GM21447 (cell line): ENCODE results near the gene ADAMTS5.

Experiments
- ATAC-seq: cut with Tn5 transposase; IDR thresholded peaks from one replicate; pipeline ENCODE4 v1.9.1; 2021; ENCODE audit not compliant: unreplicated experiment

ADAMTS5 gene

DNA sequence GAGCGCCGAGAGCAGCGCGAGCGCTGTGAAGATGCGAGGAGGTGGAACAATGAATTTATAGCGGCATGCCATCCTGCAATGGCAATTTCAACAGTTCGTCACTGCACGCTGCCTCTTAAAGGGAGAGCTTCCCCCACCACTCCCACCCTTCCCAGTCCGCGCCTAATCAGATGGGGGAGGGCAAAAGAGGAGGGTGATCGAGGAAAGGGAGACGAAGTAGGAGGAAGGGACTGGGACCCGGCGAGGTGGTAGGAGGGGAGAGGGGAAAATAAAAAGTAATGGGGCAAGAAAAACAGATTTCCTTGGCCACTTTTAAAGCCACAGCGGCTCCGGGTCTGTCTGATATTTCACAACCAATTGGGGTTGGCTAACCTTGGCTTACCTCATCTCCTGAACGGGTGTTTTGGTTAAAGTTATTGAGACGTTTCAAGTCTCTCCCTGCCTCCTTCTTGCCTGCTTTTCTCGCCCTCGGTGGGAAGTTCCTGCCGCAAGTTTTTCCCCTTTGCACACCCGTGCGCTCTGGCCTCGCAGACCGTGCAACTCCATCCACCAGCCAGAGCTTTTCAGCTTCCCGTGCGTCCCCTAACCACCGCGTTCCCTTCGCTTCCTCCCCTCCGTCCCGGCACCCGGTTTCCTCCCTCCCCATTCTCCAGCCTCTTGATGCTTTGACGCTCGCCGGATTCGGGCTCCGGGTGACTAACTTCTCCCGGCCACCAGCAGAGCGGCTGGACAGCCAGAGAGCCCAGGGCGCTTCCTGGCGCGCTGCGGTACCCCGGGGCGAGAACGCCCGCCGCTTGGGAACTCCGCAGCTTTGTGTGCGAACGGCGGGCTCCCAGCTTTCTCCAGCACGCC, at the start of gene ADAMTS5:
TSS of gene ADAMTS5 (minus strand) at position 27 of the 852 bp plus-strand sequence. CDS start 697 bp downstream, outside the sequence.
- ATAC-seq, result no peak

DNA sequence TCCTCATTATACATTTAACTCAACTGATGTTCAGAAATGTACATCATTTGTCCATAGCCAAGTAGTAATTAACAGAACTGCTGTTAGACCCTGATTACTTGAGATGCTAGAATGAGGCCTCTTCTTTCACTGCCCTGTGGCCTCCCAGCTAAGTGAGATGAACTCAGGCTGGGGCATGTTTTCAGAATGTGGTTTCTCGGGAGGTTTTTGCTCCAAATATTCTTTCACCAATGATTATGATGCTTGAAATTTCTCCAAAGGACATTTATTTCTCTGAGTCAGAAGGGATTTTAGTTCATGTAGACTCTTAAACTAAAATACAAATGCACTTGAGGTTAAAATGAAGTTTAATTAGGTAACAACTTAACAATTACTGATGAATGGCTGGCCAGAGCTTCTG, 34.6 kb upstream of the ADAMTS5 start:
- ATAC-seq, result no peak

DNA sequence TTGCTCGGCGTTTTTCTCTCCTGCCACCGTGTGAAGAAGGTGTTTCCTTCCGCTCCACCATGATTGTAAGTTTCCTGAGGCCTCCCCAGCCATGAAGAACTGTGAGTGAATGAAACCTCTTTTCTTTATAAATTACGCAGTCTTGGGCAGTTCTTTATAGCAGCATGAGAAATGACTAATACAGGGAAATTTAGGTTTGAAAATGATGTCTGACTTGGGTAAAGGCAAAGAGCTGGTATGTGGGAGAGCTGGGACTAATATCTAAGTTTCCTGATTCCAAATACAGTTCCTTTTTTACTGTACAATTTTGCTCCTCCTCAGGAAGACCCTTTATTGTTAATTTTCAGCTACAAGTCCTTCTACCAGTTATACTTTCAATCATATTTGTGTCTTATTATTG, 16.7 kb upstream of the ADAMTS5 start:
- ATAC-seq, result no peak

DNA sequence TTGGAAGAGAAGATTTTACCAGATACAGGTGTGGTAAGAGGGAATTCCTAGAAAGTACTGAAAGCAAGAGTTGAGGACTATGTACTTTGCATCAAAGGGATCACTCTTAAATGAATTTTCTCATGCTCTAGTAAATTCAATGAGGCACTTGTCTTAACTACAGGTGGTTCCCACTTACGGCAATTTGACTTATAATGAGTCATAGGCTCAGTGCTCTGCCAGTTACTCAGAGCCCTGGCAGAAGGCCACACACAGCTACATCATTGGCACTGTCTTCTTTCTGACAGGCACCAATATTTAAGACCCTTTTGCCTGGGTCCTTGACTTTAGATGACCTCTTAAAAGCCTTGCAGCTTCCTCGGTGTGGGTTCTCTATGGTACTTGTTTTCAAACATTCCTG, 15.9 kb upstream of the ADAMTS5 start:
- no peak for ATAC-seq

DNA sequence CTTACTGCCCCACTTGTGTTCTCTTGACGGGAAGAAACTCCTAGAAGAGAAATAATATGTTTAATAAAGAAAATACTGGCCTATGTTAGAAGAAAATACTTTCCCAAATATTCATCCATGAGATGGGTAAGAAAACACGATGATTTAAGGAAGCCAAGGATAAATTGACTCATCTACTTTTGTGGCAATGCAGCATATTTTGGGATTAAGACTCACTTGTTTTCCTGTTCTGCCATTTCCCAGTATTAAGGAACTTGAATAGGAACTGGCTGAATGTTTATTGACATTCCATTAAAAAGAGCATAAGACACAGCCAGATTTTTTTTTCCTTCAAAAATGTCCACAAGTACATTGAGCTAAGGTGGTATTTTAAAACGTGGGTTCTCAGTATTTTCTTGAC, 10.9 kb upstream of the ADAMTS5 start:
- no peak for ATAC-seq

DNA sequence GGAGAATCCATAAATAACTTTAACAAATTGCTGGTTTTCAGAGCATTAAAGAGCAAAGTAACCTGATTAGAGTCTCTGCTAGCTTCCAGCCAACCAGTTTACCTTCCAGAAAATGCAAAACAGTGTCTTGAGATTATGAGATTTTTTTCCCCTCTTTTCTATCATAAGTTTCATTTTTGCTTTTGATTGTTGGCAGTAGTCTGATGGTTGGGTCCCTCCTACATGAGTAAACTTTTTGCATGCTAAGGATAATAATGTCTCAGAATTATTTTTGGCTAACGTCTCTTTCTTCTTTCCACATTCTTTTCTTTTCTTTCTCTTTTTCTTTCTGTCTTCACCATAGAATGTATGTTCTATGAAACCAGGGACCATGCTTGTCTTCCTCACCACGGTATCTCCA, 6.3 kb upstream of the ADAMTS5 start:
- no peak for ATAC-seq

DNA sequence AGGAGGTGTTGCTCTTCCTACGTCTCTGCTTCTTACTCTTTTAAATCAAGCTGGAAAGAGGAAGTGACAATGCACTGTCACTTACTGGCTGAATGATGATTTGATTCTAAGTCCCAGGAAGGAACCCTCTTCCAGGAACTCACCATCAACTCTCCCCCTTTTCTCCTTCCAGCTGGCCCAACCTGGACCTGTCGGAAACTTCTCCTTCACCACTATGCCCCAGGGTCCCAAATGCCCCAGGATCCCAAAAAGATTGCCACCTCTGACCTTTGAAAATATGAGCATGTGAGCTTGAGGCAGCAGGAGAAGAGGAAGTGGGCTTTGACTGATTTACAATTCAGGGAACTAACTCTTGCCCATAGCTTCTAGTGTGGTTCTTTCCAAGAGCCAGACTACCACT, 5.3 kb upstream of the ADAMTS5 start:
- no peak for ATAC-seq

DNA sequence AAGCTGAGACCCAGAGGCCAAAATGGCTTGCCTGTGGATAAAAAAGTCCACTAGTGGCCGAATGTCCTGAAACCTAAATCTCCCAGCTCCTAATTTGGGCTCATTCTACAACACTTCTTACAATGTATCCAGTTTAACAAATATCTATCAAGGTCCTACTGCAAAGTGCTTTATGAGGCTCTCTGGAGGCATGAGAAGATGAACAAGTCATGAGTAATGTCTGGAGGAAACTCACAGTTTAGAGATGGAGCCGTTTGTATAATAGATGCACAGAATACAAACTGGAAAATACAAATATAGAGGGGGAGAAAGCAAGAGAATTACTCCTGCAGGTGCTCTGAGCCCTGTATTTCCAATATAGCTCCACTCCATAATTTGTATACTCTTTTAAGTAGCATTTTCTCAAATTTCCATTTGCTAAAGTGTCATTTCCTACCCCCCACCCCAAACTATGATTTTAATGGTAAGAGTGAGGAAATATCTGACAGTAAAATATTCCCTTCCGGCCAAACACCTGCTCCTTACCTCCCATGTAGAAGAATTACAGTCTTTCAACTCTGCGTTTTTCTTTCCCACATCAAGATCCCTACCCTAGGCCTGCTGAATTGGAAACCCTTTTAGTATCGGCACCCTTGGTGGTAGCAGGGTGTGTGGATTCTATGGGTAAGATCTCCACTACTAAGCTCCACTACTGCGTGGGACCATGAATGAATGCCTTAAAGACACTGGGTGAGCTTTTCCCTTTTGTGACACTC, 3.3 kb upstream of the ADAMTS5 start:
- ATAC-seq, result no peak

DNA sequence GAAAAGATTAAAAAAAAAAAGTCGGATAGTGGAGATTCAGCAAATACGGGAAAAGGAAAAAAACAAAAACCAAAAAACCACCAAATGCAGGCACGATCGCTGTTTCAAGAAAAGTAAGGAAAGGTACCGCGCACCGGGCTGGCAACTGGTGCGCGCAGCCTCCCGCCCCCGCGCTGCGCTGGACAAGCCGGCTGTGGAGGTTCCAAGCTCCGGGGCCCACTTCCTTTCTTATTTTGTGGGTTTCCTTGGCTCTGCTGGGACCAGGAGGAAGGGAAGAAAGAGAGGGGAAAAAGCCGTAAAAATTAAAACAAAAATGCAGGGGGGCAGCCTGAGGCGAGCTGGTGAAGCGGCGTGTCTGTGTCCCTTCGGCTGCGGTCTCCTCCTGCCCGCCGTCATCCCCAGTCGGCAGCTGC, 233 bp downstream of the ADAMTS5 start:
- ATAC-seq, result no peak

DNA sequence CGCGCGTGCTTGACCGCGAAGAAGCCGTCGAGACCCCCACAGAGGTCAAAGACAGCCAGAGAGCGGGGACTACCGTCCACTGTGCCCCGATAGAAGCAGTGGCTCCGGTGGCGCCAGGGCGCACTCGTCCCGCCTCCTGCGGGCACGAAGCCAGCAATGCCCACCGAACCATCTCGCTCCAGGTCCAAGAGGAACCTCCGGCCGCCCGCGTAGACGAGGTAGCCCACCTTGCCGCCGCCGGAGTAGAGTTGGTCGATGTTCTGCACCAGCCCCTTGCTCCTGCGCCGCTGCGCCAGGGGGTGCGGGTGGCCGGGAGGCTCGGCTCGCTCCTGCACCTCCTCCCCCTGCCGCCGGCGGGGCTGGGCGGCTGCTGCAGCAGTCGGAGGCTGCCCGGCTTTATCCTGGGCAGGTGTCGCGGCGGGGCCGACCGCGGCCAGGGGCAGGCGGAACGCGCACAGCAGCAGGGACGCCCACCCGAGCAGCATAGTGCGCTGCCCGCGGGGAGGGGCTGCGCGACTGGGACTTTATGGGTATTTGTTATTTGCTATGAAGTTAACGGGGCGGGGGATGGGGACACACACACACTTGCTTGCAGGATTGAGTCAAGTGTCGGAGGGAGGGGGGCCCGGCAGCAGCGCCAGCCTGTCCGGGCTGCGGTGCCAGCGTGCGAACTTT, 844 bp downstream of the ADAMTS5 start:
- no peak for ATAC-seq

DNA sequence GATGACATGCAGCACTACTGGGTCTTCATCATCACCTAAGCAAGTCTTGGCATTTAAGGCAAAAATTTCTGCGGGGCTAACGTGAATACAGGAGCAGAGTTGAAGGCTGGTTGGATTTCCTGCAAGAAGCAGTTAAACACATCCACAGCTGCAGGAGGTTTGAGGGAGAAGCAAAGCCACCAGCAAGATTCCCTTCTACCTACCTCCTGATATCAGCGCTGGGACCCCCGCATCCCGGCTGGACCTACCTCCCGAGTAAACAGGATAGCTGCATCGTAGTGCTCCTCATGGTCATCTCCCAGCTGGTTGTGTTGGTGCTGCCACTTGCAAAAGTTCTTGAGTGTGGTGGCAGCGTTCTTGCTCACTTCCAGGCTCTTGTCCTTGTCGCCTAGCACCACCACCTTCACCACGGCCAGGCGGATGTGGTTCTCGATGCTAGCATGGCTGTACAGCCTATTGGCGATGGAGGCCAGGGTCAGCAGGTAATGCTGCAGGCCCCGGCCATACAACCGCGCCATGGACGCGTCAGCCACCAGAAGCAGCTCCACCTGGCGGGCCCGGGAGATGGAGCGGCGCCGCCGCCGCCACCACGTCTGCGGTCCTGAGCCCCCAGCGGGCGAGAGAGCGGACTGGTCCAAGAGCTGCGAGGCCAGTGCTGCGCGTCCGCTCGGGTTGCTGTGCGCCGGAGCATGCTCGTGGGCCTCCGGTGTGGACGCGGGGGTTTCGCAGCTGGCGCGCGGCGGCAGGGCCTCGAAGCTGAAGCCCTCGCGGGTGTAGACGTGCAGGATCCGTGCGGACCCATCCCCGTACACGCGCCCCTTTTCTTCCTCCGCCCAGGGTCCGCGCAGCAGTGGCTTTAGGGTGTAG, 1.6 kb downstream of the ADAMTS5 start:
- ATAC-seq, result no peak

DNA sequence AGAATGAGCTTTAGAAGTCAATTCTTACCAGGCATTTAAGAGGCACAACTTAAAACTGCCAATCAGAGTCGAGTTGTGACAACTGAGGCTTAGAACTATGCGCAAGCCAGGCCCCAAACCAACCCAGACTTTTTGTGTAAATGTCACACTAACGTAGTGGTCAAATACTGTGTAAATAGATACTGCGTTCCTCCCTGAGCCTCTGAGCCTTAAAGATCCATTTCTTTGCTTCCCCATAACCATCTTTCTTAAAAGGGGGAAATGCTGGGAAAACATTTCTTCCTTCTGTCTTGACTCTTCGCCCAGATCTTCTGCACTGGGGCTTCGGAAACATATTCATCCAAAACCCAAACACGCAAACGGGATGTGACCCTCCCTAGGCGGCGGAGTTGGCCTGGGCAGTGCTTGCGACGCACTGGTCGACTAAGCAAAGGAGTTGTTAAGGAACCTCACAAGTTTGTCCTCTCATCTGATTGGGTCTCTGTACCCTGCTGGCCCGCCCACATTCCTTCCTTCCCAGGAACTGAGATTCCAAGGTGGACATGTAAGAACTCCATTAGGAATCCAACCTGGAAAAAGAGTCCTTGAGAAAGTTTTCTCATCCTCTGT, 2.6 kb downstream of the ADAMTS5 start:
- no peak for ATAC-seq

DNA sequence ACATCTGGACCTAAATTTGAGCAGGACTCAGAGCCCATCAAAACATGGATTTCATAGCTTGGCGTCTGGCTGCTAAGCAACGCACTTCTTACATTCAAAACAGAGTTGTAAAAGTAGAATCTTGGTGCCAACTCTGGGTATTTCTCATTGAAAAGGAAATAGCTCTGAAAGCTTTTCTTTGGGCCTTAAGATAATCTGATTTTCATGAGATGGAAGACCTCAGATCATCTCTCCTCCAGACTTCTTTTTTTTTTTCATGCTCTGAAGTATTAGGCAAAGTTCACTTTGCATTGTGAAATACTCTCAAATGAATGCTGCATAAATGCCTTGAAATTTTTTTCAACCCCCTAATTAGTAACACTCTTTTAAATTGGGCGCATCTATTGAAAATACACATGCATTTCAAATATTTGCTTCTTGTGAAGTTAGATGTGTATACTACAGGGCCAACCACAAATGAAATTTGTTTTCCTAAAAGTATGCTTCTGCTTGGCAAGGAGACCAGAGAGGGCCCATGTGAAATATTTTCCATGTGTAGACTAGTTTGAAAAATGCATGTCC, 4.2 kb downstream of the ADAMTS5 start:
- ATAC-seq, result no peak

DNA sequence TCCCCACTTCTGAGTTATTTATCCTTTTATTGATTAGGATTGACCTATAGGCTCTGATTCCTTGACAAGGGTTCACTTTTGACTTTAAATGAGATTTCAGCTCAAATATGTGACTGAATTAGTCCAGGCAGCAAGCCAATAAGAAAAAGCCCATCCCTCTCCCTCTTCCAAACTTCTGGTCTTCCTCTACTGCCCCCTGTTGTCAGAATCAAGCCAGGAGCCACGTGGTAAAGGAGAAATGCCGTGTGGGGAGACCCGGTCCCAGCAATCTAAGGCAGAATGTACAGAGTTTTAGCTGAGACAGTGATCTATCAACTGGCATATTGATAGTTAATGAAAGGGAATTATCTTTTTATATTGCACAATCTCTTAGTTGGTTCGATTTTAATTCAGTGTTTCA, 5.2 kb downstream of the ADAMTS5 start:
- ATAC-seq, result no peak

DNA sequence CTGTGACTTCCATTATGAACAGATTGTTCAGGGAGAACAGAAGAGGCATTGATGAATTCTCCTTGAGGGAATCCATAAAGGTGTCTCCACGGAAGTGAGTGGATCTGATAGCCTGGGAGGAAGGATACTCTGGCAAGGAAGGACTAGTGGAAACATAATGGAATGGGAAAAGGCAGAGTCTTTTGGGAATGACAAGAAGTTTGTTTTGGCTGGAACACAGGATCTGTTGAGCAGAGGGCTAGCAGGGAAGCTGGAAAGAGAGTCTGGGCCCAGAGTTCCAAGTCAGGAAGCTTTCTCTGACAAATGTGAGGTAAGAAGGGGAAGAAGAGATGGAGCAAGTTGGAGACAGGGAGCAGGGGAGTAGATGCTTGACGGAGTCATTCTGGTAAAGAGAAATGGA, 8.1 kb downstream of the ADAMTS5 start:
- ATAC-seq, result no peak

DNA sequence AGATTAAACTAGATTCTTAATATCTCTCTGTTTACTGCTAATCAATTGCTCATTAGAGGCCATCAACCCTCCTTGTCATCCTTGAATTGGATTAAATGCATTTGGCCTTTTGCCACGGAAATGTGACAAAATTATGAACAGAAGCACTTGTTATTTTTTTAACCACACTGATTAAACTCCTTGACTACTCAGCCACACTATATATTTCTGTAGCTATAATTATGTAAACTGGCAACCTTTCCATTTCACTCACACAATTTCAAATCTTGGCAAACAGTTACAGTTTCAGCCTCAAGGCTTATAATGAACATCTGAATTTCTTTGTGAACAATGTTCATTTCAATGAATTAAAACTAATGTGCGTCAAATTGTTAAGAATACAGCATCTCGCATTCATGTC, 10.1 kb downstream of the ADAMTS5 start:
- ATAC-seq, result no peak

DNA sequence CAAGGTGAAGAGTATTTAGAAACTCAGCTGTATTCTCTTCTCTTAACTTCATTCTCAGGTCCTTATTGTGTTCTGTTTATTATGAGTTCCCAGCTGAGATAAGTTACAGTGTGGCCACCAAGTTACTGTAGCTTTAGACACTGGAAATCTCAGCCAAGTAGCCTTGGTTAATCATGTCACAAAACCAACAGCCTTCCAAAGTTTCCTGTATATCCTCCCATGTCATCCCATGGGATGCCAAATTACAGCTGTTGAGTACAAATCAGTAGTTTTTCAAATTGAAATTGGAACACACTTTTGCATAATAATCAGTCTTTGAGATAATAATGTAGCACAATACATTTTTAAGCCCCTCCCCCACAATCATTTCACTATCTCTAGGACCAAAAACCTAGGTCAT, 10.7 kb downstream of the ADAMTS5 start:
- no peak for ATAC-seq

DNA sequence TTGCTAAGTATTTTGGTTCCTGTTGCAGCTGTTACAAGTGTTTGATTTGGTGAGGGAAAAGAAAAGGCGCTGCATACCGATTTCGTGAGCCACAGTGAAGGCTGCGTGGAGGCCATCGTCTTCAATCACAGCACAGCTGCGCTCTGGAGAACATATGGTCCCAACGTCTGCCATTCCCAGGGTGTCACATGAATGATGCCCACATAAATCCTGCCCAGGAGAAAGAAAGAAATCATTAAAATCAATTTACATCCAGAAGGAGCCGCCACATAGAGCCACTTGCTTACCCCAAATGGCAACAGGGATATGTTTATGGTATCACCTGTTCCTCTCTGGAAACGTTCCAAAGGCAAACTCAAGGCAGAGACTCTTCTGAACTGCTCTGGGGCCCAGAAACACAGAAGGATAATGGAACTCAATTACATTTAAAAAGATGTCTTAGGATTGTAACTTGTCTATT, 12.2 kb downstream of the ADAMTS5 start:
- ATAC-seq, result no peak

DNA sequence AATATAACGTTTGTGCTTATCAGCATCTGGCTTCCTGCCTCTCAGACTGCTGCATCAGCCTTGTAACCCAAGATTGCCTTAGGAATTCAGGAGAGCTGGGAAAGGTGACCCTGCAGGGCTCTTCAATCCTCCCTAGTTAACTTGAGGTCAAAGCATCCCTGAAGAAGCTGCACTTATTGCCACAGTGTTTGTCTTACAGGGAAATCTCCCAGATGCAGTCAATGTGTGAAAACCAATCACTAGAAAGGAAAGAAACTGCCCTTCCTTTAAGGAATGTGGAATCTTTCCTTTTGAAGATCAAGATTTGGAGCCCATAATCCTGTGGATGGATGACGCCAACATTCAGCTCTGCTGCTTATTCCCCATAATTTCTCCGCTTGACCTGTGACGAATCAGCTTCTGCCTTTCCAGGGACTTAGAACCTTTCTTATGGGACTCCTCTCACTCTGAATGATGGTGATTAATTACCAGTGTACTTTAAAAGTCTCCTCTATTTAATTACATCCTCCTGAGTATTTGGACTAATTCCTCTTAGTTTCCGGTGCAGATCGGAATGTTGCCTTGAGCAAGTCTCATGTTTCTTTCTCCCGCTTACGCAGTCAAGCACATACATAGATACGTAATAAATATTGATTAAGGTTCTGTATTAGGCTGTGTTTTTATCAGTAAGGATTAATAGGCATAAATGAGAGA, 14.4 kb downstream of the ADAMTS5 start:
- no peak for ATAC-seq
